ENCODE measurements around the gene SMPDL3B.
"Not testable (repeated sequence)": the region's sequence is repeated elsewhere in the genome, so short reads cannot be mapped to it uniquely, and the experiment has no call there.

The SMPDL3B gene

GRCh38 chr1:27971674-27972073, 36.9 kb downstream of the SMPDL3B start:
- no peak for DNase-seq

- DNase-seq, result no peak
Observed at GRCh38 chr1:27972141-27972540, 37.3 kb downstream of the SMPDL3B start.

- DNase-seq, result no peak
Observed at GRCh38 chr1:27973771-27974416, 39.1 kb downstream of the SMPDL3B start.

- no peak for DNase-seq
Observed at GRCh38 chr1:27974417-27974781, 39.6 kb downstream of the SMPDL3B start.

GRCh38 chr1:27979151-27979858, 44.5 kb downstream of the SMPDL3B start:
- no peak for DNase-seq

DNA sequence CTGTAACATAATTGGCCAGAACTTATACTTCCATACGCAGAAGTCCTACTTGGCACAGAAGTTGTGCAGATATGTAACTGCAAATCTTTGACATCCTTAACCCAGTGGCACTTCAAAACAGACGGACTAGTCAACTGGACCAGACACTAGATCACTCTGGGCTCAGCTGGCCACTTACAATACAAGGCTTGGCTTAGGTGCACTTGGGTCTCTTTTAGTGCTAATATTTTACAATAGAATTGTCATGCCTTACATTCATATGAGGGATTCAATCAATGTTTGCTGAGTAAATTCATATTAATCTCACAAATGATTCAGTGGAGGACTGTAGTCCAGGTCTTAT, 45.0 kb downstream of the SMPDL3B start:
- DNase-seq, result no peak

- DNase-seq, result no peak
Observed at GRCh38 chr1:27980216-27980845, 45.5 kb downstream of the SMPDL3B start.

- no peak for DNase-seq
Observed at GRCh38 chr1:27981145-27981544, 46.3 kb downstream of the SMPDL3B start.

DNA sequence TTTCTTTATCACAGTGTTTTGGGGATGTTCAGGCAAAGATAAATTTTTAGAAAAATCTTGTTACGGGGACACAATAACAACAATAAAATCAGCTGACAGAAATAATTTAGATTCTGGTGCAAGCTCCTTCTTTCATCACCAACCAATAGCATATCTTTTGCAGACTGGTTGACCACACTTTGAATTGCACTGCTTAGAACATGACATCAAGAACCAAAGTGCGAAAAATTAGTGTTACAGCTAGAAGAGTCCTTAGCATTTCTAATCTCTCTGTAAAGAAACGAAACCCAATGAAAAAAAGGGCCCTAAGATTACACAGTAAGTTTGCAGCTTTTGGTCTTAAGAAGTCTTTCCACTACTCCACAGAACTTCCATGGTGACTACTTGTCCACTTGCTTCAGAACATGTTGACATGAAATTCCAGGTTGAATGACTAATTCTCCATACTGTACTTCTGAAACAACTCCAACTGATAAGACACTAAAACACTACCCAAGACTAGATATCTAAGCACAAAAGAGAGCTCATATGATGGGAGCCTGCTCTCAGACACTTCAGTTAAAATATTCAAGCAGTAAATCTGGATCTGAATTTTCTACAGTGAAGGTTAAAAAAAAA, 56.2 kb downstream of the SMPDL3B start:
- DNase-seq, result no peak

DNA sequence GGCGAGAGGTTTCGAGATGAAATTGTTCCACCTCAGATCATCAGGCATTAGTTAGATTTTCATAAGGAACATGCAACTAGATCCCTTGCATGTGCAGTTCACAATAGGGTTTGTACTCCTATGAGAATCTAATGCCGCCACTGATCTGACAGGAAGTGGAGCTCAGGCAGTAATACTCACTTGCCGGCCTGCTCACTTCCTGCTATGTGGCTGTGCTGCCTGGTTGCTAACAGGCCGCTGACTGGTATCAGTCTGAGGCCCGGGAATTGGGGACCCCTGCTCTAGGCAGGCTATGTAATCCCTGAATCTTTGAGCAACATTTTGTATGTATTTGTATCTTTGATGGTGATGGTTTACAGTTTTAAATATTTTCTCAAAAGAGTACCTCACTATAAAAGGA, 57.5 kb downstream of the SMPDL3B start:
- peak; percentile 39 to 49 for DNase-seq

- peak; percentile 19 to 20 for DNase-seq
Observed at GRCh38 chr1:27993241-27993640, 58.4 kb downstream of the SMPDL3B start.

DNA sequence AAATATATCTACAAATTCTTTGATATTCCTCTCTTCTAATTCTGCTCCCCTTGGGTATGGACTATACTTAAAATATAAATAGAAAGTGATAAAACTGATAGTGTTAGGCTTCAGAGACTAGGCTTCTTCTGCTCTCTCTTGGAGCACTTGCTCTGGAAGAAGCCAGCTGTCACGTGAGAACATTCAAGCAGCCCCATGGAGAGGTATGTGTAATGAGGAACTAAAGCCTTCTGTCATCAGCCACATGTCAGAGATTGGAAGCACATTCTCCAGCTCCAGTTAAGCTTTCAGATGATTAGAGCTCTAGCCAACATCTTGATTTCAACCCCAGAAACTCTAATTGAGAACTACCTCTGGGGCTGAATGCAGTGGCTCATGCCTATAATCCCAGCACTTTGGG, 59.3 kb downstream of the SMPDL3B start:
- DNase-seq, result no peak

GRCh38 chr1:27994526-27994925, 59.7 kb downstream of the SMPDL3B start:
- not testable (repeated sequence) for DNase-seq

- DNase-seq, result no peak
Observed at GRCh38 chr1:27999055-27999454, 64.3 kb downstream of the SMPDL3B start.

- DNase-seq, result no peak
Observed at GRCh38 chr1:28002600-28002999, 67.8 kb downstream of the SMPDL3B start.

DNA sequence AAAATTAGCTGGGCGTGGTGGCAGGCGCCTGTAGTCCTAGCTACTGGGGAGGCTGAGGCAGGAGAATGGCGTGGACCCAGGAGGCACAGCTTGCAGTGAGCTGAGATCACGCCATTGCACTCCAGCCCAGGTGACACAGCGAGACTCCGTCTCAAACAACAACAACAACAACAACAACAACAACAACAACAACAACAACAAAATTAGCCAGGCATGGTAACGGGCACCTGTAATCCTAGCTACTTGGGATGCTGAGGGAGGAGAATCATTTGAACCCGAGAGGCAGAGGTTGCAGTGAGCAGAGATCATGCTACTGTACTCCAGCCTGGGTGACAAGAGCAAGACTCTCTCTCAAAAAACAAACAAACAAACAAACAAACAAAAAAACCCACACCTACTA, 68.3 kb downstream of the SMPDL3B start:
- not testable (repeated sequence) for DNase-seq

Data from activated CD4-positive, alpha-beta T cell treated with anti-CD3 and anti-CD28 coated beads for 4 hours (primary cell).